ENCODE measurements around the gene CACNA2D1.

DNA sequence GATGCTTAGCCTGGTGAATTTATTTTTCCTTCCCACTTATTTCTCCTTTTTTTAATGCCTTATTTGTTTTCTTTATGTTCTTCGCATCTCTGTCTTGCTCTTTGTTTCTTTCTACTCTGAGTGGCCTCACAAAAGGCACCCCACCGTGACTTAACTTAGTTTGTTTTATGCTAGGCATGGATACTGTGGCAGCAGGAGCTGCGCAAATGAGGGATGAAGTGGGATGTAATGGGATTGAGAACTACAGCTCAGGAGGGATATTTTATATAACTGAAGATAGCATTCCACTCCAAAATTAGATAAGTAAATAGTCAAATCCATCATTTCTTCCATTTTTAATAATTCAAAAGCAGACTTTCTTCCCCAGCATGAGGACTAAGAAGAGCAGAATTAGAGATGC is 1.7 kb upstream of the CACNA2D1 start:
- TF ChIP-seq CTCF (IDR thresholded peaks at IDR 0.05) (no peak), POLR2AphosphoS5 (IDR thresholded peaks at IDR 0.05) (no peak), EP300 (IDR thresholded peaks at IDR 0.05) (no peak)
